ENCODE results near the gene ZNF385B.
"Not testable (repeated sequence)": the region's sequence is repeated elsewhere in the genome, so short reads cannot be mapped to it uniquely, and the experiment has no call there.

DNA sequence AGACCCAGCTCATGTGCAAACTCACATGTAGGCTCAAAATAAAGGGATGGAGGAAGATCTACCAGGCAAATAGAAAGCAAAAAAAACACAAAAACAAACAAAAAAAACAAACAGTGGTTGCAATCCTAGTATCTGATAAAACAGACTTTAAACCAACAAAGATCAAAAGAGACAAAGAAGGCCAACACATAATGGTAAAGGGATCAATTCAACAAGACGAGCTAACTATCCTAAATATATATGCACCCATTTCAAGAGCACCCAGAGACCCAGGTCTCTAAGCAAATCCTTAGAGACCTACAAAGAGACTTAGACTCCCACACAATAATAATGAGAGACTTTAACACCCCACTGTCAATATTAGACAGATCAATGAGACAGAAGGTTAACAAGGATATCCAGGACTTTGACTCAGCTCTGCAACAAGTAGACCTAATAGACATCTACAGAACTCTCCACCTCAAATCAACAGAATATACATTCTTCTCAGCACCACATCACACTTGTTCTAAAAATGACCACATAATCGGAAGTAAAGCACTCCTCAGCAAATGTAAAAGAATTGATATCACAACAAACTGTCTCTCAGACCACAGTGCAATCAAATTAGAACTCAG, 229.5 kb downstream of the ZNF385B start:
- TF ChIP-seq, protein P1, sequence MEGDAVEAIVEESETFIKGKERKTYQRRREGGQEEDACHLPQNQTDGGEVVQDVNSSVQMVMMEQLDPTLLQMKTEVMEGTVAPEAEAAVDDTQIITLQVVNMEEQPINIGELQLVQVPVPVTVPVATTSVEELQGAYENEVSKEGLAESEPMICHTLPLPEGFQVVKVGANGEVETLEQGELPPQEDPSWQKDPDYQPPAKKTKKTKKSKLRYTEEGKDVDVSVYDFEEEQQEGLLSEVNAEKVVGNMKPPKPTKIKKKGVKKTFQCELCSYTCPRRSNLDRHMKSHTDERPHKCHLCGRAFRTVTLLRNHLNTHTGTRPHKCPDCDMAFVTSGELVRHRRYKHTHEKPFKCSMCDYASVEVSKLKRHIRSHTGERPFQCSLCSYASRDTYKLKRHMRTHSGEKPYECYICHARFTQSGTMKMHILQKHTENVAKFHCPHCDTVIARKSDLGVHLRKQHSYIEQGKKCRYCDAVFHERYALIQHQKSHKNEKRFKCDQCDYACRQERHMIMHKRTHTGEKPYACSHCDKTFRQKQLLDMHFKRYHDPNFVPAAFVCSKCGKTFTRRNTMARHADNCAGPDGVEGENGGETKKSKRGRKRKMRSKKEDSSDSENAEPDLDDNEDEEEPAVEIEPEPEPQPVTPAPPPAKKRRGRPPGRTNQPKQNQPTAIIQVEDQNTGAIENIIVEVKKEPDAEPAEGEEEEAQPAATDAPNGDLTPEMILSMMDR (IDR thresholded peaks at IDR 0.05): not testable (repeated sequence)
- TF ChIP-seq POLR2A (IDR thresholded peaks at IDR 0.05): not testable (repeated sequence)

Measured in Peyer's patch (tissue), 4 donors.